ENCODE measurements around the gene MMAB. TPM values are rescaled to one million over a fixed set of nuclear protein-coding genes. Genes with fewer than 3 reads are reported as not detected.

The MMAB gene
- polyA plus RNA-seq, 1 experiment: 22.2 TPM

GRCh38 chr12:109525279-109525585 lies 48.1 kb downstream of the MMAB start:
- no peak for TF ChIP-seq CTCF (IDR thresholded peaks at IDR 0.05; ENCODE audit: insufficient read depth, low read depth, low read length)
- CTCF ChIA-PET: interaction anchor here (1.1 to 2.6 kb wide), 3 partner anchors 11 to 249 kb away, joined by 3 to 10 read pairs (median 5); no protein-coding TSS in a partner anchor
- no peak for DNase-seq (ENCODE audit: low read depth)
- Histone ChIP-seq H3K4me3 (ENCODE audit: low read depth, low read length) (no peak overlapping the region), H3K36me3 (ENCODE audit: control insufficient read depth, insufficient read depth, low read length) (peaks cover 33% of the 10 kb centered on the region), H3K27me3 (ENCODE audit: control insufficient read depth, insufficient read depth, low read length) (no peaks in the 10 kb centered on the region)
- POLR2A ChIA-PET: interaction anchor here (0.8 kb wide), 1 partner anchor 252 kb away, joined by 3 read pairs; no protein-coding TSS in a partner anchor

- no peak for DNase-seq (ENCODE audit: low read depth)
- CTCF ChIA-PET: interaction anchor here (1.6 to 2.6 kb wide), 3 partner anchors 26 to 250 kb away, joined by 4 to 10 read pairs (median 5); no protein-coding TSS in a partner anchor
- TF ChIP-seq CTCF (IDR thresholded peaks at IDR 0.05; ENCODE audit: insufficient read depth, low read depth, low read length): no peak
- Histone ChIP-seq H3K4me3 (ENCODE audit: low read depth, low read length) (no peak overlapping the region), H3K27me3 (ENCODE audit: control insufficient read depth, insufficient read depth, low read length) (no peaks in the 10 kb centered on the region), H3K36me3 (ENCODE audit: control insufficient read depth, insufficient read depth, low read length) (peaks cover 36% of the 10 kb centered on the region)
- POLR2A ChIA-PET: interaction anchor here (0.8 kb wide), 1 partner anchor 253 kb away, joined by 3 read pairs; no protein-coding TSS in a partner anchor
Measured at GRCh38 chr12:109524466-109525278, 48.6 kb downstream of the MMAB start.

- no peak for DNase-seq (ENCODE audit: low read depth)
- Histone ChIP-seq H3K36me3 (ENCODE audit: control insufficient read depth, insufficient read depth, low read length) (peaks cover 38% of the 10 kb centered on the region), H3K27me3 (ENCODE audit: control insufficient read depth, insufficient read depth, low read length) (no peaks in the 10 kb centered on the region), H3K4me3 (ENCODE audit: low read depth, low read length) (no peak overlapping the region)
- no peak for TF ChIP-seq CTCF (IDR thresholded peaks at IDR 0.05; ENCODE audit: insufficient read depth, low read depth, low read length)
- ChIA-PET POLR2A (no interaction called here), CTCF (interaction anchor here (0.5 to 2.6 kb wide), 7 partner anchors 10 to 1216 kb away, joined by 3 to 10 read pairs (median 4); no protein-coding TSS in a partner anchor)
Measured at GRCh38 chr12:109523504-109523903, 49.8 kb downstream of the MMAB start.

GRCh38 chr12:109523071-109523470 lies 50.2 kb downstream of the MMAB start:
- DNase-seq (ENCODE audit: low read depth): no peak
- TF ChIP-seq CTCF (IDR thresholded peaks at IDR 0.05; ENCODE audit: insufficient read depth, low read depth, low read length): no peak
- CTCF ChIA-PET: interaction anchor here (1.0 to 2.6 kb wide), 3 partner anchors 10 to 254 kb away, joined by 3 to 10 read pairs (median 4); no protein-coding TSS in a partner anchor
- peaks cover 38% of the 10 kb centered on the region for H3K36me3 ChIP-seq (ENCODE audit: control insufficient read depth, insufficient read depth, low read length)
- H3K4me3 ChIP-seq (ENCODE audit: low read depth, low read length): no peak overlapping the region
- no peaks in the 10 kb centered on the region for H3K27me3 ChIP-seq (ENCODE audit: control insufficient read depth, insufficient read depth, low read length)
- POLR2A ChIA-PET: no interaction called here

- H3K4me3 ChIP-seq (ENCODE audit: low read depth, low read length): no peak overlapping the region
- CTCF ChIA-PET: interaction anchor here (1.3 to 7.5 kb wide), 2 partner anchors 10 to 253 kb away, joined by 3 to 77 read pairs; no protein-coding TSS in a partner anchor
- H3K27me3 ChIP-seq (ENCODE audit: control insufficient read depth, insufficient read depth, low read length): no peaks in the 10 kb centered on the region
- peaks cover 45% of the 10 kb centered on the region for H3K36me3 ChIP-seq (ENCODE audit: control insufficient read depth, insufficient read depth, low read length)
- DNase-seq (ENCODE audit: low read depth): no peak
- no peak for TF ChIP-seq CTCF (IDR thresholded peaks at IDR 0.05; ENCODE audit: insufficient read depth, low read depth, low read length)
- POLR2A ChIA-PET: no interaction called here
Measured at GRCh38 chr12:109521831-109522230, 51.5 kb downstream of the MMAB start.
